Stimulated activated CD8-positive, alpha-beta memory T cell treated with anti-CD3 and anti-CD28 coated beads, Interleukin-4, amount 100 ng/mL, for 24 hours (primary cell): ENCODE measurements around the gene COPB1.
"Not testable (repeated sequence)": the region's sequence is repeated elsewhere in the genome, so short reads cannot be mapped to it uniquely, and the experiment has no call there.

ENCODE experiments used
- DNase-seq: peaks from one replicate; pipeline ENCODE4 v3.0.0-alpha.2; 2020; ENCODE audit warnings: low read depth

Gene COPB1

GRCh38 chr11:14499560-14500180 lies at the start of gene COPB1:
Gene COPB1 (minus strand): TSS chr11:14499811. CDS start chr11:14498928, 883 bp downstream.
- peak; percentile 86 for DNase-seq

GRCh38 chr11:14547440-14547839 lies 47.8 kb upstream of the COPB1 start:
- DNase-seq: no peak

- no peak for DNase-seq
Observed at GRCh38 chr11:14546672-14547071, 47.1 kb upstream of the COPB1 start.

- DNase-seq: no peak
Observed at GRCh38 chr11:14544611-14545010, 45.0 kb upstream of the COPB1 start.

GRCh38 chr11:14543260-14543659 lies 43.6 kb upstream of the COPB1 start:
- no peak for DNase-seq

- DNase-seq: no peak
Observed at GRCh38 chr11:14542324-14542723, 42.7 kb upstream of the COPB1 start.

GRCh38 chr11:14541192-14541947 lies 41.8 kb upstream of the COPB1 start:
- DNase-seq: no peak

GRCh38 chr11:14539982-14540421 lies 40.4 kb upstream of the COPB1 start:
- no peak for DNase-seq

- no peak for DNase-seq
Observed at GRCh38 chr11:14538926-14539554, 39.4 kb upstream of the COPB1 start.

GRCh38 chr11:14538271-14538925 lies 38.8 kb upstream of the COPB1 start:
- no peak for DNase-seq

- DNase-seq: no peak
Observed at GRCh38 chr11:14537134-14537599, 37.6 kb upstream of the COPB1 start.

GRCh38 chr11:14535166-14535565 lies 35.6 kb upstream of the COPB1 start:
- not testable (repeated sequence) for DNase-seq

- no peak for DNase-seq
Observed at GRCh38 chr11:14529951-14530350, 30.3 kb upstream of the COPB1 start.

- DNase-seq: no peak
Observed at GRCh38 chr11:14529321-14529720, 29.7 kb upstream of the COPB1 start.

- DNase-seq: no peak
Observed at GRCh38 chr11:14522801-14523200, 23.2 kb upstream of the COPB1 start.

GRCh38 chr11:14522245-14522644 lies 22.6 kb upstream of the COPB1 start:
- DNase-seq: no peak

GRCh38 chr11:14520747-14521151 lies 21.1 kb upstream of the COPB1 start:
- DNase-seq: no peak

GRCh38 chr11:14519917-14520746 lies 20.5 kb upstream of the COPB1 start, which contains the start of gene PSMA1:
Gene PSMA1 (minus strand): TSS chr11:14520386. CDS start chr11:14520299, 87 bp downstream.
- peak; percentile 91 for DNase-seq

GRCh38 chr11:14519597-14519916 lies 19.9 kb upstream of the COPB1 start:
- no peak for DNase-seq

GRCh38 chr11:14518820-14519219 lies 19.2 kb upstream of the COPB1 start:
- no peak for DNase-seq

- DNase-seq: no peak
Observed at GRCh38 chr11:14513800-14514199, 14.2 kb upstream of the COPB1 start.

GRCh38 chr11:14506532-14506931 lies 6.9 kb upstream of the COPB1 start:
- DNase-seq: no peak
